ENCODE measurements around the gene PORCN.
A peak's percentile ranks its signal among the peaks of the same experiment; 100 is the strongest.

Gene PORCN

DNA sequence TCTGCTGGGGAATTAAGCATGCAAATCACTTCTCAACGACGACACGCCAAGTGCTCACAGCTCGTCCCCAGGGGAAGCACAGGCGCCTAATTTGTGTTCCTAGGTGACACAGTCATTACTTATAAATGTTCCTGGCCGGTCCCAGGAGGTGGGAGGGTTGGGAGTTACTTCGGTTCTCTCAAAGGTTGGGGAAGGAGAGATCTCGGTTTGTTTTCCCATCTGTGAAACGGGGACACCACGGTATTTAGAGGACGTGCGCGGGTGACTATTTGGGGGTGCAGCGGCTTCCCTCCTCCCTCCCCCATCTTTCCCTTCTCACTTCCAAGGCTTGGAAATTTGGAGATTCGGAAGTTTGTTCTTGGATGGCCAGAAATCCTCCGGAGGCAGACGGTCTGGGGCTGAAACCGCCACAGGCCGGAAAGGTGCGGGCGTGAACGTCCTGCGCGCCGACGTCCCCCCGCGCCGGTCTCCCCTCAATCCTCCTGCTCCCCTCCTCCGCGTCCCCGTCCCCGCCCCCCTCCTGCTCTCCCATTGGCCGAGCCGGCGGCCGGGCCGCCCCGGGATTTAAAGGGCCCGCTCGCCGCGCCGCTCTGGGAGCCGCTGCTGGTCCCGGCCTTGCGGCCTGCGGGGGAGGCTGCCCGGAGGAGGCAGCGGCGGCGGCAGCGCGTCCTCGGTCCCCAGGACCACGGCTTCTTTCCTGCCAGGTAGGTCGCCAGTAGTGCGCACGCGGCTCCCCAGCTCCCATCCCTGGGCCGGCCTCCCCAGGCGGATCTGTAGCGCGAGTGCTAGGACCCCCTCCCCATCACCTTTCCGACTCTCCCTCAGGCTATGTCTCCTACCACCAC lies at the start of gene PORCN:
PORCN (plus strand) TSS at position 593 of the 845 bp plus-strand sequence. CDS start 829 bp downstream, outside the sequence.
- peak; percentile 73 for DNase-seq (ENCODE audit: low spot score)

DNA sequence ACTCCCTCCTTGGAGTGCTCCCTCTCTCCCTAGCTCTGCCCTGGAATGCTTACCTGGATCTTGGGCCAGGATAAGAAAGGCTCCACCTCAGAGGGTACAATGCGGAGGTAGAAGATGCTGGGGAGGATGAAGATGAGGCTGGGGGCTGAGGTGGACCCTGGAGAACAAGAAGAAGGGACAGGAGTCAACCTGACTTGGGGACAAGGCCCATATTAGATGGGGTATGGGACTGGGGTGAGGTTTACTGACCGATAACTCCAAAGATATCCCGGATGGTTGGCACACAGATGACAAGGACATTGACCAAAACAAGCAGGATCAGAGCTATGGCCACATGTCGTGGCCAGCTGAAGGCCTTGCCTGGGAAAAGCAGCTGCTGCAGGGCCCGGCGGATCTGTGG lies 49.3 kb upstream of the PORCN start:
- DNase-seq (ENCODE audit: low spot score), result no peak

DNA sequence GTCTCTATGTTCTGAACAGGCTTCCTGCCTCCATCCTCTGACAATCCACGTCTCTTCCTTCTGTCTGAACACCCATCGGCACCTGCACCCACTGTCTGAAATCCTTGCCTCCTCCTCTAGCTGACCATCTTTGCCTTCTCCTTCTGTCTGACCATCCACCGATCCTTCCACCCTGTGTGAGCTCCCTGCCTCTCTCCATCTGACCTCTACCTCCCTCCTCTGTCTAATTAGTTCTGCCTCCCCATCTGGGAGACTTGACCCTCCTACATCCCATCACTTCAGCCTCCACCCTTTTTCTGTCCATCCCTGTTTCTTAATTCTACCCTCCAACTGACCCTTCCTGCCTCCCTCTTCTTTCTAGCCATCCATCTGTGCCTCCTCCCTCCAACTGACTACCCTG lies 48.8 kb upstream of the PORCN start:
- no peak for DNase-seq (ENCODE audit: low spot score)

DNA sequence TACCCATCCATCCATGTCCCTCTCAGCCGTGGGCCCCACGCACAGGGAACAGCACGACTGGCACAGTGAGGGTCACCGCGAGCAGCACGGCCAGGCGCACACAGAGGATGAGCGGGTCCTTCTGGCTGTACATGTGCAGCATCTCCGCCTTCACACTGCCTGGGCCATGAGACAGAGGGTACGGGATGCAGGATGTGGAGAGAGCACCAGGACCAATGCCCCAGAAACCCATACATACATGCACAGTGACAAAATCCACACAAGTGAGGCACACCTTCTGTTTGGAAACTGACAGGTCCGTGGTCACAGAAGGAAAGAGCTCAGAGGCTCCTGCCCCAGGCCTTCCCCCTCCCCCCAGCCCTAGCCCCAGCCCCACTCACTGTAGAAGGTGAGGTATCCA lies 48.2 kb upstream of the PORCN start:
- no peak for DNase-seq (ENCODE audit: low spot score)

DNA sequence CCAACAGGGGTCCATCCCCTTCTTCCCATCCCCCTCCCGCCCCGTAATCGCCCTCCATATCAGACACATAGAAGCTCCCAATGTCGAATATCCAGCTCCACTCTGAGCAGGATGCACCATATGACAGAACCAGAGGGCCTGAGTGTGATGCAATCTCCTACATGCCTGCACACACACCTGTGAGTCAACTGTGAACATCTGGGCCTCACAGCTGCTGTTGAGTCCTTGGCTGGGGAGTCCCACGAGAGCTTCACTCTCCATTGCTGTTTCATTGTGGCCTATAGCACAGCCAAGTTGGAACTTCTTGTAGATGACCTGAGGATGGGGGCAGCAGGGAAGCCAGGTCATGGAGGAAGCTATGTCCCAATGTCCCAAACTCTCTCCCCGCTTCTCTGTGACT lies 47.0 kb upstream of the PORCN start:
- DNase-seq (ENCODE audit: low spot score), result no peak

DNA sequence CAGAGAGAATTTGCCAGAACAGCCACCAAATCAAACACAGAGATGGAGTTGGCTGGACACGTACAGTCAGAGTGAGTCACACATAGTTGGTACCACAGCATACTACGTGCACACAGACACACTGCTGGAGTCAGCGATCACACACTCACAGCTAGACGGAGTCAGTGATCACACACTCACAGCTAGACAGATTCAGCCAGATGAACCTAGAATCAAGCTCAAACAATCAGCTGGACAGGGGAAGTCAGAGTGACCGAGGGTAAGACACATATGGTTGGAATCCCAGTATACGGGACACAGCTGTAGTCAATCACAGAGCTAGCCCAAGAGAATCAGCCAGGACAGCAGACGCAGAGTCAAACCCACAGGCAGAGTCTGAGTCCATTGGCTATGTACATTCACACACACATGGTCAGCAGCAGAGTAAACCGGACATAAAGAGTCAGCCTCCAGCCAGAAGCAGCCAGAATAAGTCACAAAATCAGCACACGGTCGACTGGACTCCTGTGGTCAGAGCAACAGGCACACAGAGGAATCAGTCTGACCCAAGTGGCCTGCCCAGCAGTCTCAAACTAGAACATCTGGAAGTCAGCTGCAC lies 43.4 kb upstream of the PORCN start:
- no peak for DNase-seq (ENCODE audit: low spot score)

DNA sequence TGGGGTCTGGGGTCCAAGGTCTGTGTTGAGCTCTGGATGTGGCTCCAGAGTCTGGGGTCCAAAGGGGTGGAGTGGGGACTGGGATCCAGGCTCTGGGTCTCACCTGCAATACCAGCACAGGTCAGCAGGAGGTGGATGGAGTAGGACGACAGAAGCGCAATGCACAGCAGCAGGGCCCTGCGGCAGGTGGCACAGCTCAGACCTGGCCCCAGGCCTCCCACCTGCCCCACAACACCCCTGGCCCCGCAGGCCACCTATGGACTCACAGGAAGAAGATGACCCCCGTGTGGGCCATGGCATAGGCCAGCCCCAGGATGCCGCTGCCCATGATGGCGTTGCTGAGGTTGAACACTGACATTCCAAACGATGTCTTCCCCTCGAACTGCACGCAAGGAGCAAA lies 42.1 kb upstream of the PORCN start:
- DNase-seq (ENCODE audit: low spot score), result no peak

DNA sequence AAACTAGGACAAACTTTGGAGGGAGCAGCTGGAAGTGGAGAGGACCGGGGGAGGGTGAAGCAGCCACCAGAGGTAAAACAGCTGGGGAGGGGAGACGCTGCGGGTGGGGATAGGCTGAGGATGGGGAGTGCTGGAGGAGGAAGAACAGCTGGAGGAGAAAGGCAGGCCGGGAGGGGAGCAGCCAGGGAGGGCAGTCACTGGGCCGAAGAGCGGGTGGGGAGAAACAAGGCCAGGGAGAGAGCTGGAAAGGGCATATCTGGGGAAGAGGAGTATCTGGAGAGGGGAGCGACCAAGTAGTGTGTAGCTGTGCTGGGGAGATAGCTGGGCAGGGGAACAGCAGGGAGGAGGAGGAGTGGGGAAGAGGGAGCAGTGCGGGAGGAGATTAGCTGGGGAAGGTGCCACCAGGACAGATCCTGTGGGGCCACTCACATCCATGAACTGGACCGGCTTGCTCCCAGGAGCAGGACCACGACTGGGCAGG lies 41.5 kb upstream of the PORCN start:
- no peak for DNase-seq (ENCODE audit: low spot score)

DNA sequence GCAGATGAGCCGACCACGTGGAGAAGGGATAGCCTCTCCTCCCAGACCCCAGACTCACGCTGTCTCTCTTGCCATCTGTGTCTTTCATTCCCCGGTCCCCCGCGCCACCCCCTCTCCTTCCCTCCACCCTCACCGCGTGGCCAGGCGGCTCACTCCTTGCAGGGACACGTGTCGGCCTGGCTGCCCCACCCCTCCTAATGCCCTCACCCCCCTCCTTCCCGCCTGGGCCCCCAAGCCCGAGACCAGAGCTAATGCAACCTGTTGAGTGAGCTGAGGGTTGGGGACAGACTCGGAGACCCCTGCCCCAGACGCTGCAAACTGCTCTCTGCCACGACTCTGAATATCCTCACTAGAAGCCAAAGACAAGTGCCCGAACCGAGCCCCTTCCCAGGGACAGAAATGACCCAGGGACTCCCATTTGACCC lies 40.5 kb upstream of the PORCN start:
- DNase-seq (ENCODE audit: low spot score), result peak; percentile 18

DNA sequence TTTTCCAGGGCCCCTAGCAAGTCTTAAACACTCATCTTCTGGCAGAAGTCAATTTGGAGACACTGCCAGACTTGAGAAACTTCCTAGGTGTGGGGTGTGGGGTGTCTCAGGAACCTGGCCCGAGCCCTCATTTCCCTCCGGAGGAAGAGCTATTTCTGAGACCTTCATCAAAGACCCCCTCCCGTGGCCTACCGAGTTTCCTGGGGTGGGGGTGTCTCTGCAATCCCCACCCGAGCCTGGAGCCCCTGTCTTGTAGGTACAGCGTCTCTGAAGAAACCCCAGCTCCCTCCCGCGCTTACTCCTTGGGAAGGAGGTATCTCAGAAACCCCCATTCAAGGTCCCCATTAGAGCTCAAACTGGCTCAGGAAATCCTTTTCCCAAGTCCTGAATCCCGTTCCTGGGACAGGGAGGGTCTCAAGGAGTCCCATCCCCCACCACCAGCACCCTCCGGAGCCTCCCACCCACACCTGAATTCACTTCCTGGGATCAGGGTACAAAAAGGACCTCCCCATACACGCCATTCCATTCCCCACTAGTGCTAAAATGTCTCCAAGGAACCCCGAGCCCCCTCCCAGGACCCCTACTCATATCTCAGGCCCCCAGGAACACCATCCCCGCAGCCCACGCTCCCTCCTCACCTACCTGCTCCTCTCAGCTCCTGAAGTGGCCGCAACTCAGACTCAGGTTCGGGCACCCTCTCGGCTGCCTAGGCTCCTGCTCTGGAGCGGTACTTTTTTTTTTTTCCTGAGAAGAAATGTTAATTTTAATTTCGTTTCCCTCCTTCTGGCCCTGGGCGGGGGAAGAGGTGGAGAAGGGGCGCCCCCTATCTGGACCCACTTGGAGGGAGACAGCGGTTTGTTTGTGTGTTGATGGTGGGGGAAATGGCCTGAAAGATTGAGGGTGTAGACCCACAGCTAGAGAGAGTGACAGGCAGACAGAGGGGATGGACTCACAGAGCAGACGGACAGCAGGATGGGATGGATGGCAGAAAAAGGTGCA lies 39.8 kb upstream of the PORCN start:
- DNase-seq (ENCODE audit: low spot score), result peak; percentile 36

DNA sequence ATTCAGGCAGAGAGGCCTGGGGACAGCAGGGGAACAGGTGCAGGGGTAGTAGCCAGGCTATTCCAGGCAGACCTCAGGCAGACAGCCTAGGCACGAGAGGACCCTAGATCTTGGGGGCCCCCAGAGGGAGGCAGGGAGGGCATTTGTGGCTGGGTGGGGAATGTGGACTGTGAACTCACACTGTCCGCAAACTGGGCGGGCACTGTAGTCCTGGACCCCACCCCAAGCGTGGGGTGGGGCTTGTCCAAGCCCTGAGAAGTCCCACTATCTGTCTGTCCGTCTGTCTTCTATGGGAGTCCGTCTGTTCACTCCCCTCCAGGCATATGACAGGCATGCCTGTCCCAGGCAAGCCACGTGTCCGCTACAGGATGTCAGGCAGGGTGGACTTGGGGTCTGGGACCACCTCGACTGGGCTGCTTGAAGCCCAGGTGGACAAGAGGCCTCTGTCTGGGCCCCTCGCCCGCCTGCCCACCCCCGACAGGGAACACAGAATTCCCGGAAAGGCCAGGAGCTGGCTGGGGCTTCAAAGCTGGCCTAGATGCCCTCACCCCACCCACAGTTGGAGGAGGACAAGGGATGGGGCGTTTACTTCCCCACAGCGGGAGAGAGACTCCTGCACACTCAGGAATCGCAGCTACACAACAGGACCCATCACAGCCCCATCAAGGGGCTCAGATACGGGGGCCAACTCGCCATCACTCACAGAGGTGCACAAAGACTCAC lies 38.5 kb upstream of the PORCN start, which contains the start of gene SLC38A5:
SLC38A5 (minus strand) TSS at position 151 of the 723 bp plus-strand sequence. CDS start 2,336 bp downstream, outside the sequence.
- no peak for DNase-seq (ENCODE audit: low spot score)

DNA sequence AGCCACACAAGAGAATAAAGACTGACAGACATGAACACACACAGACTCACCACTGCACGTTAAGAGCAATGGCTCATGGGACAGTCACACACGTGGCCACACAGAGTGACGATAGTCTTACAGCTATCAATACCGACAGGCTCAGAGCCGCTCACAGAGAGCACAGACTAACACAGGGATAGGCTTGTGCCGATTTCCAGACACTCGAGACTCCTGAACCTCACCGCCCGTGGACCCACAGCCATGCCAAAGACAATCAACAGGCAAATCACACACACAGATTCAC lies 38.0 kb upstream of the PORCN start:
- DNase-seq (ENCODE audit: low spot score), result no peak

DNA sequence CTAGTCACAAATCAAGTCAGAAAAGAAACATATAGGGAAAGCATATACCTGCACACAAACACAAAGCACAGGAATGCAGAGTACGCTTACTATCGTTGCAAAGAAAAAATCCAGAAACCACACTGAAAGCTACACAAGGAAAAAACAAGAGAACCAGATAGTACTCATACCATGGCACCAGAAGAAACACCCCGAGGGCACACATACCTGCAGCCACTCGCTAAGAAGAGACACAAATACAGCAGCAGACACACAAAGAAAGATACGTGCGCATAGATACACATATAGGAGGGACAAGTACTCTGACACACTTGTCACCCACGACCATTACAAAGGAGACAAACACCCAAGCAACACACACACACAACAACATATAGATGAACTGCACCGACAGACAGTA lies 37.3 kb upstream of the PORCN start:
- DNase-seq (ENCODE audit: low spot score), result no peak

DNA sequence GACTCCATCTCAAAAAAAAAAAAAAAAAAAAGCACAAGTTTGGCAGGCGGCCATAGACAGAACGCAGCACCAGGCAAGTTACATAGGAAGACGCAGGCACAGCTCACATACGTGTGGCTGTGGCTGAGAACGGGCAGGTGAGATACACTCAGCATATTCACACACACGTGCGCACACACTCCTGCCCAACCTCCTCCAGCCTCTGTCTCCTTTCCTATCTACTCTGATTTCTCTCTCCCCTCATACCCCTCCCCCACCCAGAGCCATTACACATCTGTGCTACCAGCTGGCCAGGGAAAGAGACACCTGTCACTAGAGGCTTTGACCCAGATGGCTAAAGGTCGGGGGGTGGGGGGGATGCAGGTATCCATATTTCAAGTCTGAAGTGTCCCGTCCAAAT lies 36.6 kb upstream of the PORCN start:
- no peak for DNase-seq (ENCODE audit: low spot score)

DNA sequence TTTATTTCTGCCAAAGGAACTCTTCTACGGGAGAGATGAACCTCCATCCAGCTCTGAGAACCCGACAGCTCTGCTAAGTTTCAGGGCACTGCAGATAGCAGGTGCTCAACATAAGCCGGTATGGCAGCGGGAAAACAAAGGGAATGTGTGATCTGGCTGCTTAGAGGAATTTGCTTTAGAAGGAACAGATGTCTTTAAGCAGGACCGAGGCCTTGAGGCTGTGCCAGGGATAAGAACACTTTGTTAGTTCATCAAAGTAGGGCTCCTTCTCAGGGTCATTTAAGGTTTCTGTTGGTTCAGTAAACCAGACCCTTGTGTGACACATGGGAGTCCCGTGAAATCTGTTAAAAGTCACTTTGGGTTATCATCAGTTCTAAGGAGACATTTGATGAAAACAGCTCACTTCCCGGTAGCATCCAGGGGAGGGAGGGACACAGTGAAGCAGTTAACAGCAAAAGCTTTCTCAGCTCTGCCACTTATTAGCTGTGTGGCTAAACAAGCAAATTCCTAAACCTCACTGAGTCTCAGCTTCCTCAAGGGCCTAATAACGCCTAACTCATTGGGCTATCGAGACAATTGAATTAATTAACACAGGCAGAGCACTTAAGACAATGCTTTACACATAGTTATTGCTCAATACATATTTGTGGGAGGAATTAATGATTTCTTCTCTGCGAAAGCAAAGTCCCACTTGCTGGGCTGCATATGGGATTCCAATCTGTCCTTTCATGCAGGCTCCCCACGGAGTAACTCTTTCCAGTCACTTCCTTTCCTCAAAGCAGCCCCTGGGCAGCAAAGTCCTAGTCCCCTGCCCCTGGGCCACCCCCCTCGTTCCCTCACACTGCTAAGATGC lies 35.7 kb upstream of the PORCN start:
- DNase-seq (ENCODE audit: low spot score), result no peak

DNA sequence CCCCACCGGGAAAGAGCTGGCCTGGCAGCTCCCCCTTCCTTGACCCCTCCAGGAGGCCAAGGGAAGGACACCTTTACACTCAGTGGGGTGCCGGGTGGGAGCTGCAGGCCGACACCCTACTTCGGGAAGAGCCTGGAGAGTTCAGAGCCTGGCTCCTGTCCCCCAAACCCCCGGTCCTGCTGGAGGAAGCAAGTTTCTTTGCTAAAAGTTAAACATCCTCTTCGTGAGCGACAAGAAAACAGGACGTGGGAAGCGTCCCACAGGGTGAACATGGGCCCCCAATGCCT lies 35.1 kb upstream of the PORCN start:
- no peak for DNase-seq (ENCODE audit: low spot score)

DNA sequence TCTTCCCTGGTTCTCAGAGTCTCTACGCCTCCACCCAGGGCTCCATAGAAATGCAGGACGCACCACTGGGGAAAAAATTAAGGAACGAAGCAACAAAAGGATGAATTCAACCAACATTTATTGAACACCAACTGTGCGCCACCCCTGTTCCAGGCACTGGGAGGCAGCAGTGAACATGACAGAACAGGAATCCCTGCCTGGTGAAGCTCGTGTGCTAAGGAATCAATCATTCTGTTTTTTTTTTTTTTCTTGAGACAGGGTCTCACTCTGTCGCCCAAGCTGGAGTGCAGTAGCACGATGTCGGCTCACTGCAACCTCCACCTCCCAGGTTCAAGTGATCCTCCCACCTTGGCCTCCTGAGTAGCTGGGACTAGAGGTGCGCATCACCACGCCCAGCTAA lies 34.7 kb upstream of the PORCN start:
- DNase-seq (ENCODE audit: low spot score), result no peak

DNA sequence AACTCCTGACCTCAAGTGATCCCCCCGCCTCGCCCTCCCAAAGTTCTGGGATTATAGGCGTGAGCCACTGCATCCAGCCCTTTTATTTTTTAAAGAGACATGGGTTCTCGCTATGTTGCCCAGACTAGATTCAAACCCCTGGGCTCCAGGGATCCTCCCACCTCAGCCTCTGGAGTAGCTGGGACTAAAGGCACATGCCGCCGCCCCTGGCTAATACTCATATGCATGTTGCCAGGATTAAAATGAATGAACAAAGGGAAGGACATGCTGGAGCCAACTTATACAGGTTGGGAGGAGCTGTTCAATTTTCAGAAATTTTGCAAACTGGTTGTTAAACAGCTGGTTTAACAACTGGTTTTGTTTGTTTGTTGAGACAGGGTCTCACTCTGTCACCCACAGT lies 34.2 kb upstream of the PORCN start:
- no peak for DNase-seq (ENCODE audit: low spot score)

DNA sequence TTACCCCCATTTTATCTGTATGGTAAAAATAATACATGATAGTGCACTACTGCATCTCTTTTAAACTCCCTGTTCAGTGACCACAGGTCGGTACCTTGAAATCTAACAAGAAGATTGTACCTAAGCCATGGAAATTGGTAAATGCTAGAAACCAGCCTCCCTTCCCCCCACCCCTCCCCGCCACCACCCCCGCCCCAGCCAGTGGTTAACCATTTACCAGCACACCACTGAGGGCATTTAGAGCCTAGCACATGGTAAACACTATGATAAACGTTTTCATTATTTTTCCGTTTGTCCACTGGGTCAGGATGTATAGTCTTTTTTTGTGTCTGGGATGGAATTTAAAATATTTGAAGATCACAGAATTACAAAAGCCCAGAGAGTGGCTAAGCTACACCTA lies 33.5 kb upstream of the PORCN start:
- DNase-seq (ENCODE audit: low spot score), result no peak

DNA sequence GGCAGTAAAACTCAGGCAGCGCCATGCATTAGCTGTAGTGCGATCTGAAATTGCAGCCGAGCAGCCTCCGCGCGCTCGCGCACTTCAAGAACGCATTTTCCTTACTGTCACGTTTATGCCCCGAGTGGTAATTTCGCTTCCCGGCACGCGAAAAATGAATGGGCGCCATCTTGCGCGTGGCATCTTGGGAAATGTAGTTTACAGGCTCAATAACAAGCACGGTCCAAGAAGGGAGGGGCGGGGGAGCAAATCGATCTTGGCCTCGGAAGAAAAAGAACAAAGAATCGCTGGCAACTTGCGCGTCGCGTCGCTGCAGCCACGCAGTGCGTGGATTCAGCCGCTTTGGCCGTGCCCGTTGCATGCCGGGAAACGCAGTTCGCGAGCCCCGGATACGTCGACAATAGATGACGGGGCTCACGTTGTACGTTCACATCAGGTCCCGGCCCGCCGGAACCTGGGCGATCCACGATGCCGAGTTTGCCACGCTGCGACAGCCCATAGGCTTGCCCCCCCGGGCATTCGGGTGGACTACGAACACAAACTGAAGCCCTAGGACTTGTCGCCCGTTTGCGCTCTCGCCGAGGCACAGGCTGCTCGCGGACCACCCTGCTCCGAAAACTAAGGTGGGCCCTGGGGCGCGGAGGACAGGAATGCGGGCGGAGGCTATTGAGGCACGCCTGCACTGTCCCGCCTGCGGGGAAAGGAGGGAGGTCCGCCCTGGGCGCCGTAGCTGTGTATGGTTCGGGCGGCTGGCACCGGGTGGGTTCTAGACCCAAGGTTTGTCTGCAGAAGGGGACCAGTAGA lies 32.8 kb upstream of the PORCN start, which contains the start of gene FTSJ1:
FTSJ1 (plus strand) TSS at position 426 of the 804 bp plus-strand sequence. CDS start 1,849 bp downstream, outside the sequence.
- DNase-seq (ENCODE audit: low spot score), result peak; percentile 92

All from CD4-positive, alpha-beta T cell treated with Interleukin-6 at 100 ng/mL for 8 hours (primary cell).